ENCODE data around the gene USP48.

GRCh38 chr1:21670059-21670881 lies 112.7 kb downstream of the USP48 start:
- TF ChIP-seq CTCF (IDR thresholded peaks at IDR 0.05 in 4 of 5, conservative IDR thresholded peaks at IDR 0.05 in 1 of 5) (no peak), POLR2A (IDR thresholded peaks at IDR 0.05) (no peak)

All from gastrocnemius medialis (tissue), 4 donors.